Subcutaneous adipose tissue (tissue), 4 donors: Measurements from ENCODE around the gene AATK. TPM values are rescaled to one million over a fixed set of nuclear protein-coding genes. Genes with fewer than 3 reads are reported as not detected.

Experiments
- total RNA-seq, 4 donors: library from RNA; depleted of rRNA; stranded (reverse); fragments of >200 nt; gene quantifications; one replicate each; pipeline ENCODE4 v1.1.0, GENCODE V29; 2016
- TF ChIP-seq, protein P1 (sequence below): fragments of 450-650 bp; IDR thresholded peaks from one replicate; pipeline ENCODE4 v1.5.1; 2016; ENCODE audit warnings: low read depth, mild to moderate bottlenecking, control low read depth, antibody characterized with exemption, moderate library complexity

The AATK gene
- total RNA-seq, 4 donors from 2014 or later = 1.0 to 2.0 (median 1.7) TPM

DNA sequence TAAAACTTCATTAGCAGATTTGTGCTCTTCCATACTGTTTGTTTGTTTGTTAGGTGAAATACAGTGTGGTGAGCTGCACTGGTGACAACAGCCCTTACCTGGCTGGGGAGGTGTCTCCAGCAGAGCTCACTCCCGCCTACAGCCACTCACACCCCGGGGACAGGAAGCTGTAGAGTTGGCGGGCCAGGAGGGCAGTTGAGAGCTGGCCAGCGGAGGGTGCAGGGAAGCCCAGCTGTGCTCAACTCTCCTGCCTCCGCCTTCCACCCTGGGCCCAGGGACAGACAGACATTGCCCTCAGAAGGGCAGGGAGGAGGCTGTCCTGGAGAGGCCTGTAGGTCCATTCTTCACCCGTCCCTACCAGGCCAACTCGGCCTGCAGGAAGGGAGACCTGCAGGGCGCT lies 49.3 kb downstream of the AATK start:
- TF ChIP-seq, protein P1, sequence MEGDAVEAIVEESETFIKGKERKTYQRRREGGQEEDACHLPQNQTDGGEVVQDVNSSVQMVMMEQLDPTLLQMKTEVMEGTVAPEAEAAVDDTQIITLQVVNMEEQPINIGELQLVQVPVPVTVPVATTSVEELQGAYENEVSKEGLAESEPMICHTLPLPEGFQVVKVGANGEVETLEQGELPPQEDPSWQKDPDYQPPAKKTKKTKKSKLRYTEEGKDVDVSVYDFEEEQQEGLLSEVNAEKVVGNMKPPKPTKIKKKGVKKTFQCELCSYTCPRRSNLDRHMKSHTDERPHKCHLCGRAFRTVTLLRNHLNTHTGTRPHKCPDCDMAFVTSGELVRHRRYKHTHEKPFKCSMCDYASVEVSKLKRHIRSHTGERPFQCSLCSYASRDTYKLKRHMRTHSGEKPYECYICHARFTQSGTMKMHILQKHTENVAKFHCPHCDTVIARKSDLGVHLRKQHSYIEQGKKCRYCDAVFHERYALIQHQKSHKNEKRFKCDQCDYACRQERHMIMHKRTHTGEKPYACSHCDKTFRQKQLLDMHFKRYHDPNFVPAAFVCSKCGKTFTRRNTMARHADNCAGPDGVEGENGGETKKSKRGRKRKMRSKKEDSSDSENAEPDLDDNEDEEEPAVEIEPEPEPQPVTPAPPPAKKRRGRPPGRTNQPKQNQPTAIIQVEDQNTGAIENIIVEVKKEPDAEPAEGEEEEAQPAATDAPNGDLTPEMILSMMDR = no peak

DNA sequence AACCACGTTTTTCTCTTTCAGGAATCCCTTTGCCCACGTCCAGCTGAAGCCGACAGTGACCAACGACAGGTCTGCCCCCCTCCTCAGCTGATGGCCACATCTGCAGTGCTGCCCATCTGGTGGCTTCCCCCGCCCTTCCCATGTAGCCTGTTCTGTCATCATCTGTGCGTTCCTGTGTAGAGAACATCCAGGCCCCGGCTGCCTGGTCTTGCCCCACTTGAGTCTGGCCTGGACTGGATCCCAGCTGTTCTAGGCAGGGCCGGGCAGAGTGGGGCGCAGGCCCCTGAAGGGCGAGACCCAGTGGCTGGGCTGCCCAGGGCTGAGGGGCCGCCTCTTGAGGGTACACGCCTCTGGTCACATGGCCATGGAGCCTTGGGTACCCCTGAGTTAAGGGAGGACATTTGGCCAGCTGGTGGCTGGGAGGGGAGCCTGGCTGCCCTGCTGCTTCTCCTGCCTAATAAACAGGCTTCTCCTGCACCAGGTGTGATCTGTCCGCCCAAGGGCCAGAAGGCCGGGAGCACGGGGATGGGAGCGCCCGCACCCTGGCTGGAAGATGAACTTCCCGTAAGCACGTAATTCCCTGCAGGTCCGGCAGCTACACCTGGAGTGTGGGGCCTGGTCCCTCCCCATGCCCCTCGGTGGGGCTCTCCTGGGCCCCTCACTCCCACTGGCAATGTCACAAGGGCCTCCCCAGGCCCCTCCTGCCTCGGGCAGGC lies 50.1 kb downstream of the AATK start:
- TF ChIP-seq, protein P1 = no peak

DNA sequence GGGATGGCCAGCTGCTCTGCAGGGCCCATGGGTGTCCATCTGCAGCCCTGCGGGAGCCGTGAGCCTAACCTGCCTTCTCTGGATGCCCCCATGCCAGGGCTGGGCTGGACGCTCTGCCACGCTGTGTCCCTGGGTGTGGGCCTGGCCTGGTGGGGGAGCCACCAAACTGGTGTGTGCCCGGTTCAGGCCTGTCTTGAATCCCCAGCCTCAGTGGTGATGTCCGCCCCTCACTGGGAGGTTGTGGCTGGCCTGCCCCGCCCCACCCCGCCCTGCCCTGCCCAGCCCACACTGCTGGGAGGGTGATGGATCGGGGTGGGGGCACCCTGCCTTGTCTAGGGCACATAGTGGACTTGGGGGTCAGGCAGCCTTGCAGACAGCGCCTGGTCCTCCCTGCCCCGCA lies 50.8 kb downstream of the AATK start:
- TF ChIP-seq, protein P1 = no peak

DNA sequence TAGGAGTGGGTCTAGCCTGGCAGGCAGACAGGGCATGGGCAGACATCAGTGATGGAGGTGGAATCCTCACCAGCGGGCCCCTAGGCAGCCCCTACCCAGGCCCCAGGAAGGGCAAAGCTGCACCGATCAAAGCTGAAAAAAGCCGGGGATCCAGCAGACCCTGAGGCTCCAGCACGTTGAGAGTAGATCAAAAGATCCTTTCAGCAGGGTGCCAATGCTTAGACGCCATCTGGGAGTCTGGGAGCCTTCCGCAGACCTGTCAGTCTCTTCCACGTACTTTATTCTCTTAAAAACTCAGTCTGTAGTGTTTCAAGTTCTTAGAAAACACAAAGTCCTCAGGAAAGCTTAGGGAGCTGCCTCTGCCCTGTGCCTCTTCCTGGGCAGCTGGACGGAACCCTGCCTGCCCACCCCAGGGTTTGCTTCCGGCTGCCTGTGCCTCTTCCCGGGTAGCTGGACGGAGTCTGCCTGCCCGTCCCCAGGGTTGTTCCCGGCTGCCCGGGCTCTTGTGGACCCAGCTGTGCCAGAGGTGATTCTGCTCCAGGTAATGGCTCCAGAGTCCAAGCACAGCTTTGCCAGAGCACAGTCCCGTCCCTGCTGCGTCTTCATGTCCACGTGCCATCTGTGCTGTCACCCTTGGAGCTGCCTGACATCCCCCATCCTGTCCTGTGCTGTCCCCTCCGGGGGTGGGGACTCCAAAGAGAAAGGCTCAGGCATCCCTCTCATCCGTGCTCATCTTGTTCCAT lies 51.5 kb downstream of the AATK start:
- TF ChIP-seq, protein P1 = no peak

DNA sequence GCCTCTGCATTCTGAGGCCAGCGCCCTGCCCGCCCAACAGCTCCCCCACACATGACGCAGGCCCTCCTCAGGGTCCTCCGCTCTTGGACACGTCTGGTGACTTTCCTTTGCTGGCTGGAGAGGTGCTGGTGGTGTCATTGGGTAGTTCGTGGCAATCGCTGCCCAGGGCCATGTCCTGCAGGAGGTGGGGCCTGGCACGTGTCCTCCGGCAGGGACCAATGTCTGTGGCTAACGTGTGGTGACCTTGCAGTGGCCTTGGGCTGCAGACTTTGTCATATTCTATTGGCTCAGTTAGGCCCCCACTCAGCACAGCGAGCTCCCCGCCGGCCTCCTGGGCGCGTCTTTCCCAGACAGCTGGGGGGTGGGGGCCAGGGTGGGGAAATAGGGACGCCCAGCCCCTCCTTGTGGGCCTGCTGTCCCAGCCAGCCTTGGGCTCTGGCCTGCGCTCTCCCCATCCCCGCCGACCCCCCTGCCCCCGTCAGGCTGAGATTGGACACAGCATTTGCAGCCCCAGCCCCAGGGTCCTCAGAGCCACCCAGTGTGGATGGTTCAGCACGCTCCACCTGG lies 52.8 kb downstream of the AATK start:
- TF ChIP-seq, protein P1 = no peak

DNA sequence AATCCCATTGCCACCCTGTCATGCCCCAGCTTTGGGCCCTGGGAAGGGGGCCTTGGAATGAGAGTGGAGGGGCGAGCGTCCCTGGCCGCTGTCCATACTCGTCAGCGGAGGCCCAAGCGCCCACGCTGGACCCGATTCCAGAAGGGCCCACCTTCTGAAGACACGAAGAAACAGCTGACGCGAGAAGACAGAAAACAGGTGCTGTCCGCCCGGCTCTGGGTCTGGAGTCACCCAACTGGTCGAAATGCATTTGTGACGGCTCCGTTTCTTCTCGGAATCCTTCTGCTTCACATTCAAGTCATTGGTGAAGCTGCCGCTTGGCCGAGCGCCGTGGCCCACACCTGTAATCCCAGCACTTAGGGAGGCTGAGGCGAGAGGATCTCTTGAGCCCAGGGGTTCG lies 53.6 kb downstream of the AATK start:
- TF ChIP-seq, protein P1 = no peak

DNA sequence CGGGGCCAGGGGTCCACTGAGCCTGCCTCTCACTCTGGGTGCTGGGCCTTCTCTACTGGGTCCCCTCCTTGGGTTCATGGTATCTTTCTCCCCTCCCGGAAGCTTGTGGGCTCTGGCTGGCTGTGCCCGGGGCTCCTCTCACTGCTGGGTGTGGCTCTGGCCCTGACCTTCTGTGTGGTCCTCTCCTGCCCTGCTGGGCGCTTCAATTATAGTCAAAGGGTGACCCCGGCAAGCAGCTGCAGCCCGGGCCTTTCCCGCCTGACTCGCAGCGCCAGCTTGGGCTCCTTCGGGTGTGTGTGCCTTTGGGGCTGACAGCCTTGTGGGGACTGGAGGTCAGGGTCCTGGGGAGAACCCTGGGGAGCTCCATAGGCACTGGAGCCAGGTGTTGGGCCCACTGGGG lies 55.0 kb downstream of the AATK start:
- TF ChIP-seq, protein P1 = no peak
